Epithelial cell of esophagus (primary cell): ENCODE data around the gene TSPAN13.

Experiments
- DNase-seq: peaks from one replicate; pipeline ENCODE4 v3.0.0; 2010; ENCODE audit warnings: low read depth
- H3K4me3 ChIP-seq: 2 replicates; pipeline ENCODE4 v1.5.1; 2011; ENCODE audit warnings: mild to moderate bottlenecking, low read length, control low read depth
- TF ChIP-seq, protein P1 (sequence below): IDR thresholded peaks from 2 replicates; pipeline ENCODE4 v1.5.1; 2011; ENCODE audit warnings: low read depth, mild to moderate bottlenecking, low read length, control low read depth, inconsistent platforms; ENCODE audit not compliant: insufficient read depth; ENCODE audit errors: missing control alignments

The TSPAN13 gene

DNA sequence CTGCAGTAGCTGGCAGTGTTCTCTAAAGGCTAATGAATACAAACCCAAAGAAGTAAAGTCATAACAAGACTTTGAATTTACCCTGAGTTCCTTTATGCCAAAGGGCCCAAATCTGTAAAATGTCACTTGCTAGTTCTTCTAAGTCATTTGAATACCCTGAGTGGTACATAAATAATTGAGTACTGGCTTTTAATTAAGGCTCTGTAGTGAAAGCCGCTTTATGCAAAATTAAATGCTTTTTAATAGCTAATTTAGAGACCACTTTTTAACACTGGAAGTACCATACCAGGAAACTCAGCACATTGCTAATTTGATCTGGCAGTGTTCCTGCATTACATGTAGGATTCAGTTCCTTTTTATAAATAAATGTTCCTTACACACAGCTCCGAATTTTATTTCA is 24.0 kb upstream of the TSPAN13 start:
- TF ChIP-seq, protein P1, sequence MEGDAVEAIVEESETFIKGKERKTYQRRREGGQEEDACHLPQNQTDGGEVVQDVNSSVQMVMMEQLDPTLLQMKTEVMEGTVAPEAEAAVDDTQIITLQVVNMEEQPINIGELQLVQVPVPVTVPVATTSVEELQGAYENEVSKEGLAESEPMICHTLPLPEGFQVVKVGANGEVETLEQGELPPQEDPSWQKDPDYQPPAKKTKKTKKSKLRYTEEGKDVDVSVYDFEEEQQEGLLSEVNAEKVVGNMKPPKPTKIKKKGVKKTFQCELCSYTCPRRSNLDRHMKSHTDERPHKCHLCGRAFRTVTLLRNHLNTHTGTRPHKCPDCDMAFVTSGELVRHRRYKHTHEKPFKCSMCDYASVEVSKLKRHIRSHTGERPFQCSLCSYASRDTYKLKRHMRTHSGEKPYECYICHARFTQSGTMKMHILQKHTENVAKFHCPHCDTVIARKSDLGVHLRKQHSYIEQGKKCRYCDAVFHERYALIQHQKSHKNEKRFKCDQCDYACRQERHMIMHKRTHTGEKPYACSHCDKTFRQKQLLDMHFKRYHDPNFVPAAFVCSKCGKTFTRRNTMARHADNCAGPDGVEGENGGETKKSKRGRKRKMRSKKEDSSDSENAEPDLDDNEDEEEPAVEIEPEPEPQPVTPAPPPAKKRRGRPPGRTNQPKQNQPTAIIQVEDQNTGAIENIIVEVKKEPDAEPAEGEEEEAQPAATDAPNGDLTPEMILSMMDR, result no peak
- H3K4me3 ChIP-seq, result no peak overlapping the region
- DNase-seq, result no peak

DNA sequence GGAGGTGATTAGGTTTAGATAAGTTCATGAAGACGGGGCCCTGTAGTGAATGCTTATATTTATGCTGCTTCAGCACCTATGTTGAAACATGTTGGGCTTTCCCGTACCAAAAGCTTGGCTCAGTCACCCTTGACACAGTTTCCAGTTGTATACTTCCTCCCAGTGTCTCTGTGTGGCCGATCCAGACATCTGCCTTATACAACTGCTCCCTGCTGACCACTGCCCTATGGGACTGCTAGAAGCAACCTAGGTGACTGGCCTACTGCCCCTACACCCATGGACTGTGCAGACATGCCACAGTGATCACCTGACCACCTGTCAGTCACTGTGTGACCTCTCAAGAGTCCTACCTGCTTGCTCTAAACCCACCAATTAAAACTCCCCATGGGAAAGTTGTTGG is 22.6 kb upstream of the TSPAN13 start:
- TF ChIP-seq, protein P1, result no peak
- DNase-seq, result no peak
- H3K4me3 ChIP-seq, result no peak overlapping the region

GRCh38 chr7:16732828-16733227 is 20.7 kb upstream of the TSPAN13 start:
- DNase-seq, result no peak
- no peak overlapping the region for H3K4me3 ChIP-seq
- TF ChIP-seq, protein P1, result no peak

DNA sequence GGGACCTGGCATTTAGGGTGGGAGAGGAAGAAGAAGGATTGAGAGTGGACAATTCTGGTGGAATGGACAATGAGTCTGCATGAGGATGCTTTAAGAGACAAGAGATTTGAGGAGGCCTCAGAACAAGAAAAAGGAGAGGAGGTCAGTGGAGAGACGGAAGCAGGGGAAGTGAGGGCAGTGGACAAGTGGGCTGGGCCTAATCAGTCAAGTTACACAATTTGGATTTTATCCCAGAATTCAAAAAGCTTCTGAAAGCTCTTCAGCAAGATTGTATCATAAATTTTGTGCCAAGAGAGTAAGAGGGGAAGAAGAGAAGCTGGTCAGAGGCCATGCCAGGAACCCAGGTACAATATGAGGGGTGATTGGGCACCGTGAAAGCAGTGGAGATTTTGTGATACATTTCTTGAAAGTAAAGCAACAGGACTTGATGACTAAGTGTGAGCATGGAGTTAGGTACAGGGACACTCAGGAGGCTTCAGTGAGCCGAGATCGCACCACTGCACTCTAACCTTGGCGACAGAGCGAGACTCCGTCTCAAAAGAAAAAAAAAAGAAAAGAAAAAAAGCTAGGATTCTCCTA is 19.3 kb upstream of the TSPAN13 start:
- no peak for DNase-seq
- TF ChIP-seq, protein P1, result no peak
- H3K4me3 ChIP-seq, result no peak overlapping the region

DNA sequence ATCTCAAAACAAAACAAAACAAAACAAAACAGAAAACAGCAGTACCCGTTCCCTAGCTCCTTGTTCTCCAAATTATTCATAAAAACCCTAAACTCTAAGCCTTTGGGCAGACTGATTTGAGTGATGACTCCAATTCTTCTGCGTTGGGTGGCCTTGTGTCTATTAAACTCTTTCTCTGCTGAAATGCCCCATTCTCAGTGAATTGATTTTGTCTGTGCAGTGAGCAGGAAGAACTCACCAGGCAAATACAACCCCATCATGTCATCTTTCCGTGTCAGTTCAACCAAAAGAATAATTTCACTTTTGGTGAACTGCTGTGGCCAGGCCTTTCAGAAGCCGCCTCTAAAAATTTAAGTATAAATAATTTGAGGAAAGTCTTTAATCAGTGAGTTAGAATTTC is 18.5 kb upstream of the TSPAN13 start:
- no peak for DNase-seq
- TF ChIP-seq, protein P1, result no peak

DNA sequence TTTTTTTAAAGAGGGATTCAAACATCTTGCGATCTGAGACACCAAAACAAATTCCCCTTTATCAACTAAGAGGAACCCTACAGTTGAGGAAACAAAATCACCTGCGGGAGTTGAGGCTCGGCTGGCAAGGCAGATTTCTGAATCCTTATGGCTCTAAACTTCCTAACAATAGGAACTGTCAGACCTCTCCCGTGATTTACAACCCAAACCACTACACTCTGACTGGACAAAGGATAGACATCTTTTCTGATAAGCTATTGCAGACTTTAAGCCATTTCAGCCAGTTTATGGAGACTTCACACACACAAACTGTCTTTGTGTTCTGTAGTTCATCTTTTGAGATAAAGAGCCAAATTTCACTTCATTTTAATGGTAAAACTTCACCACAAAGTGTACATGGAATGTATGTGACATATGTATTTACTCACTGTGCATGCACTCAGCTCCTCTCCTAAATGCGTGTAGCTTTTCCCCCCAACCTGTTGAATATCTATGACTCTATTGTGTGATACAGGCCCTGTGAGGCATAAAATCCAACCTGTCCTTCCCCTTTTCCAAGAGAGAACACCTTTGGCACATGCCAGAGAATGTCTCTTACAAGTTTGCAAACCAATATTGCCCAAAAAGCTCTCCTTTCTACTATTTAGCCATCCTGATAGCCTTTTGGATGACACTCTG is 15.4 kb upstream of the TSPAN13 start:
- H3K4me3 ChIP-seq, result no peak overlapping the region
- DNase-seq, result no peak
- TF ChIP-seq, protein P1, result no peak

More for the DNA sequence above, 18.5 kb upstream of the TSPAN13 start:
- H3K4me3 ChIP-seq, result no peak overlapping the region
